NT2/D1 (cell line): ENCODE measurements around the gene KCNJ6.

ENCODE experiments used
- SUZ12 ChIP-seq: IDR thresholded peaks from 2 replicates; pipeline ENCODE4 v1.6.1; 2011; ENCODE audit not compliant: insufficient read length, insufficient read depth; ENCODE audit errors: extremely low read depth
- ZNF274 ChIP-seq: IDR thresholded peaks from 2 replicates; pipeline ENCODE4 v1.6.1; 2011; ENCODE audit warnings: mild to moderate bottlenecking, low read depth, low read length

- TF ChIP-seq SUZ12 (no peak), ZNF274 (no peak)
Measured at GRCh38 chr21:37704751-37705150, 211.5 kb downstream of the KCNJ6 start.
